22Rv1 (cell line): ENCODE results near the gene ZBTB40.

ENCODE experiments used
- H3K27ac ChIP-seq: fragments of 450-650 bp; 2 replicates; pipeline ENCODE4 v1.5.1; 2017
- ZFX ChIP-seq: fragments of 450-650 bp; IDR thresholded peaks from 2 replicates; pipeline ENCODE4 v1.6.1; 2017; ENCODE audit warnings: antibody characterized with exemption, borderline replicate concordance
- TF ChIP-seq, protein P1 (sequence below): fragments of 450-650 bp; IDR thresholded peaks from 2 replicates; pipeline ENCODE4 v1.5.1; 2017; ENCODE audit warnings: mild to moderate bottlenecking

ZBTB40 gene

GRCh38 chr1:22556391-22557104 lies 104.9 kb downstream of the ZBTB40 start:
- TF ChIP-seq, protein P1, sequence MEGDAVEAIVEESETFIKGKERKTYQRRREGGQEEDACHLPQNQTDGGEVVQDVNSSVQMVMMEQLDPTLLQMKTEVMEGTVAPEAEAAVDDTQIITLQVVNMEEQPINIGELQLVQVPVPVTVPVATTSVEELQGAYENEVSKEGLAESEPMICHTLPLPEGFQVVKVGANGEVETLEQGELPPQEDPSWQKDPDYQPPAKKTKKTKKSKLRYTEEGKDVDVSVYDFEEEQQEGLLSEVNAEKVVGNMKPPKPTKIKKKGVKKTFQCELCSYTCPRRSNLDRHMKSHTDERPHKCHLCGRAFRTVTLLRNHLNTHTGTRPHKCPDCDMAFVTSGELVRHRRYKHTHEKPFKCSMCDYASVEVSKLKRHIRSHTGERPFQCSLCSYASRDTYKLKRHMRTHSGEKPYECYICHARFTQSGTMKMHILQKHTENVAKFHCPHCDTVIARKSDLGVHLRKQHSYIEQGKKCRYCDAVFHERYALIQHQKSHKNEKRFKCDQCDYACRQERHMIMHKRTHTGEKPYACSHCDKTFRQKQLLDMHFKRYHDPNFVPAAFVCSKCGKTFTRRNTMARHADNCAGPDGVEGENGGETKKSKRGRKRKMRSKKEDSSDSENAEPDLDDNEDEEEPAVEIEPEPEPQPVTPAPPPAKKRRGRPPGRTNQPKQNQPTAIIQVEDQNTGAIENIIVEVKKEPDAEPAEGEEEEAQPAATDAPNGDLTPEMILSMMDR: no peak
- no peak for TF ChIP-seq ZFX
- H3K27ac ChIP-seq: no peak overlapping the region

GRCh38 chr1:22557341-22557950 lies 105.8 kb downstream of the ZBTB40 start:
- no peak overlapping the region for H3K27ac ChIP-seq
- TF ChIP-seq, protein P1: no peak
- TF ChIP-seq ZFX: no peak

DNA sequence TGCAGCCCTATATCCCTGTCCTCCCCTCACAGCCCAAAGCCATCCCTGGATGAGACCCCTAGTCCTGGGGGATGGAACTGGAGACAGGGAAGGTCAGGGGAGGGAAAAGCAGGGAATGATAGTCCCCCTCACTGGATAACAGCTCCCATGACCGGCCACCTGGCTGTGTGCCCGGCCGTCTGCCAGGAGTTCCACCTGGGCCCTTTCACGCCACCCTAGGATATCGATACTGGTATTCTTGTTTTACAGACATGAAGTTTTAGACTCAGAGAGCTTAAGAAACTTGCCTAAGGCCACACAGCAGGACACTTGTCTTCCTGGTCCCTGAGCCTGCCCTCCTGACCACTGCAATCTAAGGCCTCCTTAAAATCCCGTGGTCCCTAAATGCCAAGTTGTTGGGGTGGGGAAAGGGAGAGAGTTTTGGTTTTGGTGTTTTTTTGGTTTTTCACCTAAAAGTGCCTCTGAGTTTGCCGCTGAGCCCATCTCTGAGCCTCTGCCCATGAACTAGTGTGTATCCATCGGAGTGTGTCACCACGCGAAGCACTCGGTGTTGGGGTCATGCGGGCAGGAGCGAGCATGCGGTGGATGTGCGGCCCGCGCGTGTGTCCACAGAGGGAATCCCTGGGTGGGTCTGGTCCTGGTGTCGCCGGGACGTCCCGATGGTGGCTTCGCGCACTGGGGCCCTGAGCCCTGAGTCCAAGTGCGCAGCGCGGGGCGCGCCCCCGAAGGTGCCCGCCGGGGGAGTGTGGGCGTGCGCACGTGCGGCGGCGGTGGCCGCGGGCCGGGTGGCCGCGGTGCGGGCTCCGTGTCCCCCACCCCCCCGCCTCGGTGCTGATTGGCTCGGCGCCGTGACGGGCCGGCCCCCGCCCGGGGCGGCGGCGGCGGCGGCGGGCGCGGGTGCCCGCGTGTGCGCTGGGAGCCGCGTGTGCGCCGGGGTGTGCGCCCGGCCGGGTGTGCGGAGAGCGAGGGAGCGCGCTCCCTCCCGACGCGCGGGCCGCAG lies 111.2 kb downstream of the ZBTB40 start, which contains the start of gene EPHA8:
Gene EPHA8, plus strand, starts transcription at position 906 of the 1,000 bp plus-strand sequence. CDS start 147 bp downstream, outside the sequence.
- no peak within 1 kb of the TSS for H3K27ac ChIP-seq
- TF ChIP-seq, protein P1: no peak
- no peak for TF ChIP-seq ZFX

- H3K27ac ChIP-seq: no peak overlapping the region
- TF ChIP-seq ZFX: no peak
- TF ChIP-seq, protein P1: no peak
Measured at GRCh38 chr1:22563671-22564602, 112.3 kb downstream of the ZBTB40 start.

GRCh38 chr1:22566161-22566560 lies 114.5 kb downstream of the ZBTB40 start:
- no peak for TF ChIP-seq ZFX
- TF ChIP-seq, protein P1: no peak
- H3K27ac ChIP-seq: no peak overlapping the region

- TF ChIP-seq ZFX: no peak
- TF ChIP-seq, protein P1: no peak
- no peak overlapping the region for H3K27ac ChIP-seq
Measured at GRCh38 chr1:22567197-22567596, 115.5 kb downstream of the ZBTB40 start.
